GM23248 (cell line): Measurements from ENCODE around the gene CDCA5.

Source experiments
- EZH2 ChIP-seq: fragments of 200-600 bp; sonication (generic); IDR thresholded peaks from 2 replicates; pipeline ENCODE4 v1.6.1; 2018; ENCODE audit warnings: antibody characterized with exemption, mild to moderate bottlenecking; ENCODE audit not compliant: insufficient read depth, poor library complexity, severe bottlenecking
- EZH2phosphoT487 ChIP-seq: fragments of 200-600 bp; sonication (generic); IDR thresholded peaks from 2 replicates; pipeline ENCODE4 v1.6.1; 2018; ENCODE audit warnings: antibody characterized with exemption, moderate library complexity, mild to moderate bottlenecking, low read depth; ENCODE audit not compliant: insufficient read depth

- TF ChIP-seq EZH2phosphoT487 = no peak
- no peak for TF ChIP-seq EZH2
Observed at GRCh38 chr11:65104628-65105027, 20.8 kb upstream of the CDCA5 start.
